CD14-positive monocyte (primary cell): Measurements from ENCODE around the gene NAALADL1. TPM values are rescaled to one million over a fixed set of nuclear protein-coding genes. Genes with fewer than 3 reads are reported as not detected.

Source experiments
- DNase-seq, 3 donors: peaks; one replicate each; pipeline ENCODE4 v3.0.0-alpha.2; 2011 to 2022
- H2AFZ ChIP-seq: 2 replicates; pipeline ENCODE4 v1.6.0; 2012; ENCODE audit warnings: mild to moderate bottlenecking, low read depth, low read length, inconsistent platforms; ENCODE audit not compliant: insufficient read depth, poor library complexity, severe bottlenecking
- H3K27ac ChIP-seq, 2 donors: 1 replicate in 1 of 2; 2 replicates in 1 of 2; pipeline ENCODE4 v1.5.1; 2012 to 2013; ENCODE audit warnings: low read length in 2 of 2, control low read depth in 1 of 2, inconsistent platforms in 1 of 2, low read depth in 1 of 2, mild to moderate bottlenecking in 1 of 2
- H3K27me3 ChIP-seq, 2 donors: one replicate each; pipeline versions ENCODE4 v1.6.0 to v1.6.1; 2011 to 2013; ENCODE audit warnings: low read length in 2 of 2; ENCODE audit not compliant: control insufficient read depth in 2 of 2, insufficient read depth in 2 of 2
- H3K36me3 ChIP-seq, 2 donors: replicated peaks in 1 of 2; 1 replicate in 1 of 2; 2 replicates in 1 of 2; pipeline versions ENCODE4 v1.5.1 to v1.6.1; 2012 to 2013; ENCODE audit warnings: low read length in 2 of 2, control low read depth in 1 of 2, inconsistent platforms in 1 of 2, mild to moderate bottlenecking in 1 of 2; ENCODE audit not compliant: insufficient read depth in 2 of 2, control insufficient read depth in 1 of 2
- H3K4me1 ChIP-seq, 2 donors: 1 replicate in 1 of 2; 2 replicates in 1 of 2; pipeline versions ENCODE4 v1.5.1 to v1.6.1; 2012 to 2013; ENCODE audit warnings: low read length in 2 of 2, control low read depth in 1 of 2, inconsistent platforms in 1 of 2, mild to moderate bottlenecking in 1 of 2, moderate library complexity in 1 of 2; ENCODE audit not compliant: insufficient read depth in 2 of 2, control insufficient read depth in 1 of 2
- H3K4me2 ChIP-seq: replicated peaks from 2 replicates; pipeline ENCODE3; 2012; ENCODE audit warnings: low read length, moderate library complexity, mild to moderate bottlenecking; ENCODE audit not compliant: poor library complexity, severe bottlenecking; ENCODE audit errors: extremely low read depth
- H3K4me3 ChIP-seq, 3 experiments: fragments of 200-600 bp in 1 of 3; sonication (generic) in 1 of 3; replicated peaks in 1 of 3; 1 replicate in 2 of 3; 2 replicates in 1 of 3; pipeline ENCODE4 v1.5.1; 2011 to 2013; ENCODE audit warnings: low read length in 3 of 3, mild to moderate bottlenecking in 3 of 3, control low read depth in 2 of 3, low read depth in 2 of 3, inconsistent platforms in 1 of 3, moderate library complexity in 1 of 3
- H3K79me2 ChIP-seq: 2 replicates; pipeline ENCODE4 v1.6.0; 2012; ENCODE audit warnings: mild to moderate bottlenecking, control low read depth, inconsistent platforms, low read length, moderate library complexity; ENCODE audit not compliant: insufficient read depth
- H3K9ac ChIP-seq: 2 replicates; pipeline ENCODE4 v1.6.0; 2017; ENCODE audit warnings: low read length, mild to moderate bottlenecking; ENCODE audit not compliant: insufficient read depth, poor library complexity, severe bottlenecking
- H3K9me3 ChIP-seq, 2 donors: replicated peaks in 1 of 2; 1 replicate in 1 of 2; 2 replicates in 1 of 2; pipeline versions ENCODE4 v1.5.1 to v1.6.1; 2012 to 2013; ENCODE audit warnings: low read length in 2 of 2, control low read depth in 1 of 2; ENCODE audit not compliant: control insufficient read depth in 1 of 2, insufficient read depth in 1 of 2
- H4K20me1 ChIP-seq: 2 replicates; pipeline ENCODE4 v1.6.0; 2012; ENCODE audit warnings: mild to moderate bottlenecking, low read length, control low read depth, moderate library complexity; ENCODE audit not compliant: insufficient read depth
- H3K27ac Mint-ChIP-seq, 7 donors: one replicate each; pipeline ENCODE4 v1.8.0; 2020; ENCODE audit warnings: mild to moderate bottlenecking in 7 of 7, mixed read lengths in 7 of 7, moderate library complexity in 6 of 7, inconsistent platforms in 2 of 7
- H3K27me3 Mint-ChIP-seq, 3 donors: one replicate each; pipeline ENCODE4 v1.8.0; 2021 to 2022; ENCODE audit warnings: low read depth in 3 of 3, mild to moderate bottlenecking in 3 of 3, mixed read lengths in 3 of 3, moderate library complexity in 3 of 3, inconsistent platforms in 1 of 3
- H3K36me3 Mint-ChIP-seq, 2 donors: one replicate each; pipeline ENCODE4 v1.8.0; 2020; ENCODE audit warnings: mixed read lengths in 2 of 2, inconsistent platforms in 1 of 2, mild to moderate bottlenecking in 1 of 2
- H3K4me1 Mint-ChIP-seq: one replicate; pipeline ENCODE4 v1.8.0; 2020; ENCODE audit warnings: mild to moderate bottlenecking, mixed read lengths
- H3K4me3 Mint-ChIP-seq, 2 donors: one replicate each; pipeline ENCODE4 v1.8.0; 2020; ENCODE audit warnings: mild to moderate bottlenecking in 2 of 2, mixed read lengths in 2 of 2, moderate library complexity in 1 of 2
- H3K9me3 Mint-ChIP-seq, 7 donors: one replicate each; pipeline ENCODE4 v1.8.0; 2020 to 2022; ENCODE audit warnings: mixed read lengths in 7 of 7, mild to moderate bottlenecking in 6 of 7, moderate library complexity in 6 of 7, inconsistent platforms in 2 of 7
- WGBS: methylation state at CpG from one replicate; pipeline ENCODE4 v1.1.5; 2013; ENCODE audit warnings: missing lambda C conversion rate; ENCODE audit not compliant: insufficient coverage; 5-methylcytosine and 5-hydroxymethylcytosine counted together
- intact Hi-C, 2 donors: fragments of 100-400 bp; cut with micrococcal nuclease; formaldehyde crosslinking; loops; one replicate each; pipeline versions ENCODE4 v1.15.0 to v1.15.1; 2023
- polyA plus RNA-seq, 3 donors: library from polyadenylated mRNA; depleted of rRNA in 1 of 3; unstranded in 2 of 3; stranded (reverse) in 1 of 3; fragments of 300-500 nt in 2 of 3; fragments of >200 nt in 1 of 3; fragmentation: Illumina TruSeq in 2 of 3; gene quantifications; 1 replicate in 2 of 3; 2 replicates in 1 of 3; pipeline ENCODE4 v1.2.3, GENCODE V29; 2012 to 2021
- TF ChIP-seq, protein P1 (sequence below): fragments of 200-600 bp; IDR thresholded peaks from one replicate; pipeline ENCODE4 v1.8.0; 2022; ENCODE audit warnings: antibody characterized with exemption, mild to moderate bottlenecking

Gene NAALADL1
- polyA plus RNA-seq, 3 donors, result 11.1 to 20.1 (median 20.1) TPM

DNA sequence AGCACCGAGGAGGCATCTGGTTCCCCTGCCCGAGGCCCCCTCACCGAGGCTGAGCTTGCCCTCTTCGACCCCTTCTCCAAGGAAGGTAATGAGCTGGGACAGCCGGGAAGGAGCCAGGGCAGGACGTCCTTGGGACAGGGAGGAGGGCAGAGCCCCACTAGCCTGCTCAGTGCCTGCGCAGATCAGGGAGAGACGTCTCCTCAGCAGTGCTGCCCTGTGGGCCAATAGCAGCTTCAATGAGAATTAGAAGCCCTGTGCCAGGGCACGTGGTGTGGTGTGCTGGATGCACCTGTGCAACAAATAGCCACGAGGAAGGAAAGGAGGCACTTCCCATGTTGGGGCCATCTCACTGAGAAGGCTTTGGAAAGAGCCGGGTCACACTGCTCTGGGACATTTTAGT lies 22.8 kb downstream of the NAALADL1 start:
- Histone ChIP-seq H3K27me3 (no peaks in the 10 kb centered on the region), H3K36me3 (peaks cover 41 to 80% of the 10 kb centered on the region in 2 donors), H3K9me3 (no peaks in the 10 kb centered on the region), H4K20me1 (peaks cover 4% of the 10 kb centered on the region), H2AFZ (no peak overlapping the region), H3K4me3 (no peak overlapping the region), H3K27ac (no peak overlapping the region), H3K79me2 (no peaks in the 10 kb centered on the region), H3K4me1 (peaks cover 9 to 17% of the 10 kb centered on the region in 2 donors), H3K4me2 (no peak overlapping the region), H3K9ac (no peak overlapping the region)
- Mint-ChIP-seq H3K27ac (no peak overlapping the region), H3K4me3 (no peak overlapping the region), H3K27me3 (peaks cover 0 to 4% (median 0%) of the 10 kb centered on the region in 3 donors), H3K36me3 (peaks cover 62 to 85% of the 10 kb centered on the region in 2 donors), H3K9me3 (peaks cover 0 to 2% (median 0%) of the 10 kb centered on the region in 7 donors), H3K4me1 (peaks cover 4% of the 10 kb centered on the region)
- intact Hi-C loops, result no loop called here
- WGBS, result 94% methylated on average over 11 of the region's 11 CpGs
- TF ChIP-seq, protein P1, sequence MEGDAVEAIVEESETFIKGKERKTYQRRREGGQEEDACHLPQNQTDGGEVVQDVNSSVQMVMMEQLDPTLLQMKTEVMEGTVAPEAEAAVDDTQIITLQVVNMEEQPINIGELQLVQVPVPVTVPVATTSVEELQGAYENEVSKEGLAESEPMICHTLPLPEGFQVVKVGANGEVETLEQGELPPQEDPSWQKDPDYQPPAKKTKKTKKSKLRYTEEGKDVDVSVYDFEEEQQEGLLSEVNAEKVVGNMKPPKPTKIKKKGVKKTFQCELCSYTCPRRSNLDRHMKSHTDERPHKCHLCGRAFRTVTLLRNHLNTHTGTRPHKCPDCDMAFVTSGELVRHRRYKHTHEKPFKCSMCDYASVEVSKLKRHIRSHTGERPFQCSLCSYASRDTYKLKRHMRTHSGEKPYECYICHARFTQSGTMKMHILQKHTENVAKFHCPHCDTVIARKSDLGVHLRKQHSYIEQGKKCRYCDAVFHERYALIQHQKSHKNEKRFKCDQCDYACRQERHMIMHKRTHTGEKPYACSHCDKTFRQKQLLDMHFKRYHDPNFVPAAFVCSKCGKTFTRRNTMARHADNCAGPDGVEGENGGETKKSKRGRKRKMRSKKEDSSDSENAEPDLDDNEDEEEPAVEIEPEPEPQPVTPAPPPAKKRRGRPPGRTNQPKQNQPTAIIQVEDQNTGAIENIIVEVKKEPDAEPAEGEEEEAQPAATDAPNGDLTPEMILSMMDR, result no peak
- no peak for DNase-seq

DNA sequence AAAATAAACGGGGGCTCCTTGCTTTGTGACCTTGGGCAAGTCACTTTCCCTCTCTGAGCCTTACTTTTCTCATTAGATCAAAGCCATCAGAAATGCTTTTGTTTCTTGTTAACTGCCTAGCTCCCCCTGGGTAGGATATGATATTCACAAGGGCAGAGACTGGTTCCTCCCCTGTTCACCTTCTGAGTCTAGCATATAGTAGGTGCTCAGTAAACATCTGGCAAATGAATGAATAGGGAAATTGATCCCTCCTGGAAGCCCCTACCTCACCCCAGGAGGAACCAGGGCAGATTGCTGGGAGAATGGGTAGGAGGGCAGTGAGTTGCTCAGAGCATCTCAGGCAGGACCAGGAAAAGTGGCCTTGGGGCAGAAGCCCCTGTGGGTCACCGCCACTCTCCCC lies 23.9 kb downstream of the NAALADL1 start:
- H3K9ac ChIP-seq, result no peak overlapping the region
- 100% methylated on average over 1 of the region's 2 CpGs for WGBS
- no peak overlapping the region for H3K27ac ChIP-seq
- no peak overlapping the region for H3K4me3 Mint-ChIP-seq
- peaks cover 0 to 2% (median 0%) of the 10 kb centered on the region in 7 donors for H3K9me3 Mint-ChIP-seq
- no peak overlapping the region for H3K27ac Mint-ChIP-seq
- H3K36me3 ChIP-seq, result peaks cover 41 to 74% of the 10 kb centered on the region in 2 donors
- H3K4me1 ChIP-seq, result peaks cover 3 to 5% of the 10 kb centered on the region in 2 donors
- H3K27me3 ChIP-seq, result no peaks in the 10 kb centered on the region
- H4K20me1 ChIP-seq, result peaks cover 4% of the 10 kb centered on the region
- TF ChIP-seq, protein P1, result no peak
- no peaks in the 10 kb centered on the region for H3K9me3 ChIP-seq
- DNase-seq, result no peak
- no peak overlapping the region for H2AFZ ChIP-seq
- no peak overlapping the region for H3K4me2 ChIP-seq
- H3K79me2 ChIP-seq, result no peaks in the 10 kb centered on the region
- H3K4me3 ChIP-seq, result no peak overlapping the region
- peaks cover 62 to 78% of the 10 kb centered on the region in 2 donors for H3K36me3 Mint-ChIP-seq
- H3K4me1 Mint-ChIP-seq, result peaks cover 3% of the 10 kb centered on the region
- intact Hi-C loops, result loop anchor here in 1 of 2 donors (5.0 kb wide), 1 partner anchor 53 kb away; a partner anchor contains a TSS
- peaks cover 0 to 4% (median 0%) of the 10 kb centered on the region in 3 donors for H3K27me3 Mint-ChIP-seq
